Middle frontal gyrus (tissue), 1 donor: ENCODE data around the gene RHOT2.
"Not testable (repeated sequence)": the region's sequence is repeated elsewhere in the genome, so short reads cannot be mapped to it uniquely, and the experiment has no call there.

Experiments
- DNase-seq: peaks from one replicate; pipeline ENCODE4 v3.0.0-alpha.2; 2015; ENCODE audit warnings: low spot score; ENCODE audit errors: extremely low spot score

RHOT2 gene

DNA sequence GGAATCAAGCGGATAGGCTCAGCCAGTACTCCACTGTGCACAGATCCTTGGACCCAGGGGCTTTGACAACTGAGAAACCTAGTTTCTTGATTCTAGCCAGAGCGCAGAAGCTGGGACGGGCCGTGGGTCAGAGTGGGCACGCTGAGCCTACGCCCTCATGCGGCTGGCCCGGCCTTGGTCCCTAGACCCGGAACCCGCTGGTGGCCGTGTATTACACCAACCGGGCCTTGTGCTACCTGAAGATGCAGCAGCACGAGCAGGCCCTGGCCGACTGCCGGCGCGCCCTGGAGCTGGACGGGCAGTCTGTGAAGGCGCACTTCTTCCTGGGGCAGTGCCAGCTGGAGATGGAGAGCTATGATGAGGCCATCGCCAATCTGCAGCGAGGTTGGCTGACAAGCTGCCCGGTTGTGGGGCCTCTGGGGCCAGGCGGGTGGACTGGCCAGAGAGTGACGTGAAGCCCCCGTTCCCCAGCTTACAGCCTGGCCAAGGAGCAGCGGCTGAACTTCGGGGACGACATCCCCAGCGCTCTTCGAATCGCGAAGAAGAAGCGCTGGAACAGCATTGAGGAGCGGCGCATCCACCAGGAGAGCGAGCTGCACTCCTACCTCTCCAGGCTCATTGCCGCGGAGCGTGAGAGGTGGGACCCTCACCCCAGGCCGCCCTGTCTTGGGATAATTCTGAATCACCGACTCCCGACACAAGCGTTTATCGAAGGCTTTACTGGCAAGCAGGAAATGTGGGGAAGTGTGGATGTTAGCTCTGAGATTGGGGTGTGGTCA, 13.2 kb downstream of the RHOT2 start:
- no peak for DNase-seq

DNA sequence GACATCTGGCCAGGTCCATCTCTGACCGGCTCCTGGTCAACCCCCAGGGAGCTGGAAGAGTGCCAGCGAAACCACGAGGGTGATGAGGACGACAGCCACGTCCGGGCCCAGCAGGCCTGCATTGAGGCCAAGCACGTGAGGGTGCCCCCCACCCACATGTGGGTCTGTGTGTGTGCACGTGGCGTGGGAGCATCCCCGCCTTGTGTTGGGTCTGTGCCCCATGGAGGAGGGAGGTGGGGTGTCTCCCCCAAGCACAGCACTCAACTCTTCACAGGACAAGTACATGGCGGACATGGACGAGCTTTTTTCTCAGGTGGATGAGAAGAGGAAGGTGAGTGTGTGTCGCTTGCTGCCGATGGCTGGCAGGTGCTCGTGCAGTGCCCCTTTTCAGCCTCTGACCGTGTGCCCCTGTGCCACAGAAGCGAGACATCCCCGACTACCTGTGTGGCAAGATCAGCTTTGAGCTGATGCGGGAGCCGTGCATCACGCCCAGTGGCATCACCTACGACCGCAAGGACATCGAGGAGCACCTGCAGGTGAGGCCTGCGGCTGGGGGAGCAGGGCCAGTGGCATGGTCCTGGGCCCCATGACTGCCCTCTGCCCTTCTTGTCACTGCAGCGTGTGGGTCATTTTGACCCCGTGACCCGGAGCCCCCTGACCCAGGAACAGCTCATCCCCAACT, 14.0 kb downstream of the RHOT2 start:
- DNase-seq: no peak

- DNase-seq: no peak
Measured at GRCh38 chr16:682493-683395, 14.8 kb downstream of the RHOT2 start.

- no peak for DNase-seq
Measured at GRCh38 chr16:683396-684070, 15.6 kb downstream of the RHOT2 start.

DNA sequence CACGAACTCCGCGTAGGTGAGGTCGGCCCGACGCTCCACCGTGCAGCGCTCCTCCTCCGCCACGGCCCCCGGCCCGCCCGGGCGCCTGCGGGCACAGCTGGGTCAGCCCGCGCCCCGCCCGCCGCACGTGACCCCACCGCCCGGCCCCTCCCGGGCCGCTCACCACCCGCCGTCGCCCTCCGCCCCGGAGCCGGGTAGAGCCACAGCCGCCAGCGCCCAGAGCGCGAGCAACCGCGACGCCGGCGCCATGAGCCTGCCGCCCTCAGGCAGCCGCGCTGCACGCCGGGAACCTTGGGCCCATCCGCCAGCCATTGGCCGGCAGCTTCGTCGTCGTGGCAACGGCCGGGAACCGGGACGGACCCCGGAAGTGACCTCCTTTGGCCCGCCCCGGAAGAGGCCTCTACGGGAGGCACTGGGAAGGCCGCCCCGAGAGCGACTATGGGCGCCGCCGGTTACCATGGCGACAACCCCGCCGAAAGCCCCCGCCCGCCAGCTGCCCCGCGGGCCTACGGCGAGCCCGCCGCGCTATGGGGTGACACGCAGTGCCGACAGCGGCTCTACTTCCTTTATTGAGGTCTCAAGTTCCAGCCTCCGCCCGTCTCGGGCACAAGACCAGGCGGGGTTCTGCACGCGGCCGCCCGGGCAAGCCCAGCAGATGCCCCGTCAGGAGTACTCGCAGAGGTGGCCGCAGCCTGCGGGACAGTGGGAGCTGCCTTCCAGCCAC, 16.3 kb downstream of the RHOT2 start, which contains the start of gene JMJD8:
Gene JMJD8 (minus strand): TSS at position 264 of the 724 bp plus-strand sequence. CDS start 15 bp downstream, at position 249.
- peak; percentile 93 for DNase-seq

GRCh38 chr16:684961-685696, 17.2 kb downstream of the RHOT2 start:
- no peak for DNase-seq

- no peak for DNase-seq
Measured at GRCh38 chr16:685967-686366, 18.0 kb downstream of the RHOT2 start.

- no peak for DNase-seq
Measured at GRCh38 chr16:686459-687260, 18.7 kb downstream of the RHOT2 start.

- DNase-seq: no peak
Measured at GRCh38 chr16:687499-687898, 19.6 kb downstream of the RHOT2 start.

GRCh38 chr16:689175-689897, 21.4 kb downstream of the RHOT2 start:
- no peak for DNase-seq

DNA sequence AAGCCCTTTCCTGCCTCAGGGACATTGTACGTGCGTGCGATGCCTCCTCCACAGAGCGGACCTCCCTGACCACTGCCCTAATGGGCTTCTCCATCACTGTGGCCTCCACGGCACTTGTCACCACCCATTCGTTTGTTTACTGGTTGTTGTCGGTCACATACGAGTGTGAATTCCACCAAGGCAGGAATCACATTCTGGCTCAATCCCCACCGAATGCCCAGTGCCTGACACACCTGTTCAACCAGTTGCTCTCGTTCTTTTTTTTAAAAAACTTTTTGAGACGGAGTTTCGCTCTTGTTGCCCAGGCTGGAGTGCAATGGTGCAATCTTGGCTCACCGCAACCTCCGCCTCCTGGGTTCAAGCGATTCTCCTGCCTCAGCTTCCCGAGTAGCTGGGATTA, 23.3 kb downstream of the RHOT2 start:
- not testable (repeated sequence) for DNase-seq

GRCh38 chr16:692356-693108, 24.6 kb downstream of the RHOT2 start:
- DNase-seq: no peak

DNA sequence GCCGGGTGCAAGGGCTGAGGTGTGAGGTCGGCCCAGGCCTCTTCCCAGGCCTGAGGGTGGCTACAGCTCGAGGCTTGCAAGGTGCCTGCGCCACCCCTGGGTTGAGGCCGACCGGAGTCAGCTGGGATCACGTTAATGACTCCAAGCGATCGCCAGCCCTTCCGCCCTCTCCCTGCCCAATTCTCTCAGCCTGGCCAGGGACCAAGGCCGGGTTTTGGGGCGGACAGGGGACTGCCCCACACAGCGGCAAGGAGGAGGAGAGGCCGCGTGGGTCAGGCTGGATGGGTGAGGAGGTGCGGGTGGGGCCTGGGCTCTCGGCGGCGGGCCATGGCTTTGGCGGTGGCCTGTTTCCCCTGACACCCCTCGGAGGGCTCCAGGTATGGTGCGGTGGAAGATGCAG, 25.4 kb downstream of the RHOT2 start:
- DNase-seq: no peak

DNA sequence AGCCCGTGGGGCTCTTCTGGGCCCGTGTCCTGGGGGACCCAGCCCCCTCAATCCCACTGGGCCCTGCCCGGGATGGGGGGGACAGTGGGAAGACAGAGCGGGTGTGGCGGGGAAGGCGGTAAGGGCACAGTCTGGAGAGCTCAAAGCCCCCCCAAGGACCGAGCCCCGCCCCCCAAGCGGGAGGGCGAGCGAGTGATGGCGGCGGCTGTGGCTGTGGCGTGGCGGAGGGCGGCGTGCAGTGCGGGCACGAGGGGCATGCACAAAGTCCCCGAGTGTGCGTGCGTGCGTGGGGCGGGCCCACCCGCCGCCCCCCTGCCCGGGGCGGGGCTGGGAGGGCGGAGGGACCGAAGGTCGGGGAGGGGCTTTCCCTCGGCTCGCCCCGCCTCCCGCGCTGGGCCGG, 25.8 kb downstream of the RHOT2 start:
- no peak for DNase-seq

DNA sequence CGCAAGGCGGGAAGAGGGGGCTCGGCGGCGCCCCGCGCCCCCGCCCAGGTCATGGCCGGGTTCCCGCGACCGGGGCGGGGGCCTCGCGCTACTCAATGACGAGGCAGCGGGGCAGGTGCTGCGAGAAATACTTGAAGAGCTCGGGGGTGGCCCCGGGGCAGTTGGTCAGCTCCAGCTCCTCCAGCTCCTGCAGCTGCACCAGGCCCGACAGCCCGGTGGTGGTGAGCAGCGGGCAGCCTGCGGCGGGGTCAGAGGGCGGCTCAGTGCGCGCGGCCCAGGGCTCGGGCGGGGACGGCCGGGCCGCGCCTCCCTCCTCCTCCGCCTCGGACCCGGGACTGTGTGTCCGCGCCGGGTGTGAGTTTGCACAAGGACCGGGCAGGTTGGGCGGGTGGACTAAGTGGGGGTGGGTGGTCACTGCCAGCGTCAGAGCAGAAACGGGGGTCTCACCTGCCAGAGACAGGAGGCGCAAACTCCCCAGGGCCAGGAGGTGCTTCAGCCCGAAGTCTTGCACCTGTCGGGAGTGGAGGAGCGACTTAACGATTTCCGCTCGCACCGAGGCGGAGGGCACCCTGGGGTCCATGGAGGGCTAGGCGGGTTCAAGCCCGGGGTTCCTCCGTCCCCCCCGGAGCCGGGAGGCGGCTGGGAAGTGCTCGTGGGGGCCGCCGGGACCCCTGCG, 26.4 kb downstream of the RHOT2 start:
- no peak for DNase-seq

DNA sequence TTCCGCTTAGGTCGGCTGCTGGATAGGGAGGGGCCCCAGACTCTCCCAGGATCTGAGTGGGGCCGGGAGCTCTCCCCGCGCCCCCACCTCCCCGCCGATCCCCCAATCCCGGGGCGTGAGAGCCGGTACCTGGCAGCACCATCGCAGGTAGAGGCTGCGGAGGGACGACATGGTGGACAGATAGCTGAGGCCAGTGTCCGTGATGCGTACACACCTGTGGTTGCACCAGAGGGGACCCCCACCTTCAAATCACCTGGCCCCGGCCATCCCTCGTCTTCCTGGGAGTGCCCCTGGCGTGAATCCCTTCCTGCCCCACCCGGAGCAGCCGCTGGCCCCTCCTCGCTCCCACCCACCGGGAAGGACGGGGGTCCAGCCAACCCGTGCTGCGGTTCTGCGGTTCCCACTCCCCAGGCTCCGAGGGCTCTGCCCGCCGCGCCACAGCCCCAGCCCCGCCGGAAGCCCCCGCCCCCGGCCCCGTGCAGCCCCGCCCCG, 27.0 kb downstream of the RHOT2 start:
- DNase-seq: no peak
